Suprapubic skin (tissue), 4 donors: Measurements from ENCODE around the gene GRK4. TPM values are rescaled to one million over a fixed set of nuclear protein-coding genes. Genes with fewer than 3 reads are reported as not detected.

Experiments
- DNase-seq, 2 donors: peaks; one replicate each; pipeline ENCODE4 v3.0.0-alpha.2; 2019; ENCODE audit warnings: low spot score in 2 of 2
- H3K27ac ChIP-seq: fragments of 200-600 bp; sonication (generic); one replicate; pipeline ENCODE4 v1.5.1; 2019
- H3K27me3 ChIP-seq: fragments of 200-600 bp; sonication (generic); one replicate; pipeline ENCODE4 v1.5.1; 2019
- H3K36me3 ChIP-seq: fragments of 200-600 bp; sonication (generic); one replicate; pipeline ENCODE4 v1.5.1; 2019
- H3K4me1 ChIP-seq: fragments of 200-600 bp; sonication (generic); one replicate; pipeline ENCODE4 v1.5.1; 2019
- H3K4me3 ChIP-seq: fragments of 200-600 bp; sonication (generic); one replicate; pipeline ENCODE4 v1.5.1; 2019; ENCODE audit warnings: mild to moderate bottlenecking
- H3K9me3 ChIP-seq: fragments of 200-600 bp; sonication (generic); one replicate; pipeline ENCODE4 v1.5.1; 2019
- EP300 ChIP-seq: sonication (generic); formaldehyde crosslinking; IDR thresholded peaks from one replicate; pipeline ENCODE4 v1.6.1; 2017; ENCODE audit warnings: antibody characterized with exemption
- POLR2A ChIP-seq, 2 donors: fragments of 450-650 bp; IDR thresholded peaks; one replicate each; pipeline ENCODE4 v1.6.1; 2017; ENCODE audit warnings: antibody characterized with exemption in 2 of 2, mild to moderate bottlenecking in 2 of 2, moderate library complexity in 2 of 2
- POLR2AphosphoS5 ChIP-seq, 3 donors: sonication (generic); formaldehyde crosslinking; IDR thresholded peaks; one replicate each; pipeline ENCODE4 v1.6.1; 2017; ENCODE audit warnings: antibody characterized with exemption in 3 of 3
- WGBS: methylation state at CpG from one replicate; pipeline ENCODE4 v1.1.5; 2018; 5-methylcytosine and 5-hydroxymethylcytosine counted together
- total RNA-seq, 4 donors: library from RNA; depleted of rRNA; stranded (reverse); fragments of >200 nt; gene quantifications; one replicate each; pipeline ENCODE4 v1.1.0, GENCODE V29; 2016
- TF ChIP-seq, protein P1 (sequence below), 2 donors: fragments of 200-600 bp in 1 of 2; fragments of 450-650 bp in 1 of 2; sonication (generic) in 1 of 2; IDR thresholded peaks; one replicate each; pipeline ENCODE4 v1.5.1; 2016 to 2019; ENCODE audit warnings: antibody characterized with exemption in 2 of 2, mild to moderate bottlenecking in 1 of 2, moderate library complexity in 1 of 2

GRK4 gene
- total RNA-seq, 4 donors from 2014 or later = 3.3 to 8.0 (median 4.6) TPM

DNA sequence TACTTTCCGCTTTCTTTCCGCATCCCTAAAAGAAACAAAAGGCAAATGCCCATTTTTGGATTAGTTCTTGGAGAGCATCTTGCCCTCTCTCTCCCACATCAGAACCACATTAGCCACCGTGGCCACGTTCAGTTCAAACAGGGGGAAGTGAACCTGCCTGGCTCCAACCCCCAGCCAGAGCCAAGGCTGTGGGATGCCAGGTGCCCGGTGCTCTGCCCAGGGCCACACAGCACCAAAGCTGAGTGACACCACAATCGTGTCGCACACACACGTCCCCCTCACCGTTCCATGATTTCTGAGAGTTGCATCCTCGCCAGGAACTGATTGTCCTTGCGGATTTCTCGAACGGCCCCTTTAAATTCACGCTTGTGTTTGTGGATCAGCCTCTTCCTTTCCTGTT is 24.5 kb upstream of the GRK4 start:
- peak; percentile 59 to 61 for DNase-seq
- 92% methylated on average over 14 of the region's 14 CpGs for WGBS
- no peaks in the 10 kb centered on the region for H3K9me3 ChIP-seq
- TF ChIP-seq POLR2AphosphoS5 (IDR thresholded peaks at IDR 0.05) (no peak), EP300 (no peak), POLR2A (IDR thresholded peaks at IDR 0.05) (no peak)
- TF ChIP-seq, protein P1, sequence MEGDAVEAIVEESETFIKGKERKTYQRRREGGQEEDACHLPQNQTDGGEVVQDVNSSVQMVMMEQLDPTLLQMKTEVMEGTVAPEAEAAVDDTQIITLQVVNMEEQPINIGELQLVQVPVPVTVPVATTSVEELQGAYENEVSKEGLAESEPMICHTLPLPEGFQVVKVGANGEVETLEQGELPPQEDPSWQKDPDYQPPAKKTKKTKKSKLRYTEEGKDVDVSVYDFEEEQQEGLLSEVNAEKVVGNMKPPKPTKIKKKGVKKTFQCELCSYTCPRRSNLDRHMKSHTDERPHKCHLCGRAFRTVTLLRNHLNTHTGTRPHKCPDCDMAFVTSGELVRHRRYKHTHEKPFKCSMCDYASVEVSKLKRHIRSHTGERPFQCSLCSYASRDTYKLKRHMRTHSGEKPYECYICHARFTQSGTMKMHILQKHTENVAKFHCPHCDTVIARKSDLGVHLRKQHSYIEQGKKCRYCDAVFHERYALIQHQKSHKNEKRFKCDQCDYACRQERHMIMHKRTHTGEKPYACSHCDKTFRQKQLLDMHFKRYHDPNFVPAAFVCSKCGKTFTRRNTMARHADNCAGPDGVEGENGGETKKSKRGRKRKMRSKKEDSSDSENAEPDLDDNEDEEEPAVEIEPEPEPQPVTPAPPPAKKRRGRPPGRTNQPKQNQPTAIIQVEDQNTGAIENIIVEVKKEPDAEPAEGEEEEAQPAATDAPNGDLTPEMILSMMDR (IDR thresholded peaks at IDR 0.05) = no peak
- no peak overlapping the region for H3K27ac ChIP-seq
- no peaks in the 10 kb centered on the region for H3K27me3 ChIP-seq
- H3K4me1 ChIP-seq = peaks cover 37% of the 10 kb centered on the region
- H3K4me3 ChIP-seq = no peak overlapping the region
- peaks cover 64% of the 10 kb centered on the region for H3K36me3 ChIP-seq

DNA sequence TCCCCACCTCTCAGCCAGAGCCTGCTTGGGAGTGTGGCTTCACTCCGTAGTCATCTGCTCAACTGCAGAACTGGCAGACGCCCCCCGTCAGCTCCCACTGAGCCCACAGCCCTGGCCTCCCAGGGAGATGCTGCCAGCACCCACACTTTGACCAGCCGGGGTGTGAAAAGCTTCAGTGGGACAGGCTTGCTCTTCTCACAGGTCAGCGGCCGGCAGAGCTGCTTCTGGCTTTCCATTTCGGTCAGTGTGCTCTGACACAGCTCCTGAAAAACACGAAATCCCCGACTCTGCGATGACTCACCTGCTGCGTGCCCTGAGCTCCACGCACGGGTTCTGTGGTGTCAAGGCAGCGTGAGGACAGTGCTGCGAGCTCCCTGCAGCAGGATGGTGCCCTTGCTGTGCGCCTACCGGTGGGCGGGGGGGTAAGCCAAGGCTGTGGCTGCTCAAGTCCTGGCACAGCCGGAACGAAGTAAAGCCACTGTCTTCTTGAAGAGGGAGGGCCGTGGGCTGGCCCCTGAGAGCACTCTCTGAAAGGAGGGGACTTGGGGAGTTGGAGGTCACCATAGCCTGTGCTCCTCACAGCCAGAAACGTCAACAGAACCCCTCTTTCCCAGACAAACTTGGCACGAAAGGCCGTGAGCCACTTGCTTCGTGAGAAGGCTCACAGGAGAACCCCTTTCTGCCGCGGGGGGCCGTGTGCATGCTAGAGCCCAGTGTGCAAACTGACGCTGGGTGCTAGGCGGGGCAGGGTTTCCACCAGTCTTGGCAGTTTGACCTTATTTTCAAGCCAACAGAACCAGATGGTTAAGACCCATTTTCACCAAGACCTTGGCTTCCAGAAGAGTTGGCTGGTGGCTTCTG is 23.8 kb upstream of the GRK4 start:
- TF ChIP-seq, protein P1 (IDR thresholded peaks at IDR 0.05) = no peak
- no peak for TF ChIP-seq POLR2AphosphoS5 (IDR thresholded peaks at IDR 0.05)
- no peak for TF ChIP-seq POLR2A (IDR thresholded peaks at IDR 0.05)
- no peak for TF ChIP-seq EP300
- DNase-seq = peak; percentile 61 to 77
- Histone ChIP-seq H3K9me3 (no peaks in the 10 kb centered on the region), H3K27ac (no peak overlapping the region), H3K27me3 (no peaks in the 10 kb centered on the region), H3K4me1 (peaks cover 35% of the 10 kb centered on the region), H3K4me3 (no peak overlapping the region), H3K36me3 (peaks cover 71% of the 10 kb centered on the region)
- 73% methylated on average over 7 of the region's 30 CpGs for WGBS

DNA sequence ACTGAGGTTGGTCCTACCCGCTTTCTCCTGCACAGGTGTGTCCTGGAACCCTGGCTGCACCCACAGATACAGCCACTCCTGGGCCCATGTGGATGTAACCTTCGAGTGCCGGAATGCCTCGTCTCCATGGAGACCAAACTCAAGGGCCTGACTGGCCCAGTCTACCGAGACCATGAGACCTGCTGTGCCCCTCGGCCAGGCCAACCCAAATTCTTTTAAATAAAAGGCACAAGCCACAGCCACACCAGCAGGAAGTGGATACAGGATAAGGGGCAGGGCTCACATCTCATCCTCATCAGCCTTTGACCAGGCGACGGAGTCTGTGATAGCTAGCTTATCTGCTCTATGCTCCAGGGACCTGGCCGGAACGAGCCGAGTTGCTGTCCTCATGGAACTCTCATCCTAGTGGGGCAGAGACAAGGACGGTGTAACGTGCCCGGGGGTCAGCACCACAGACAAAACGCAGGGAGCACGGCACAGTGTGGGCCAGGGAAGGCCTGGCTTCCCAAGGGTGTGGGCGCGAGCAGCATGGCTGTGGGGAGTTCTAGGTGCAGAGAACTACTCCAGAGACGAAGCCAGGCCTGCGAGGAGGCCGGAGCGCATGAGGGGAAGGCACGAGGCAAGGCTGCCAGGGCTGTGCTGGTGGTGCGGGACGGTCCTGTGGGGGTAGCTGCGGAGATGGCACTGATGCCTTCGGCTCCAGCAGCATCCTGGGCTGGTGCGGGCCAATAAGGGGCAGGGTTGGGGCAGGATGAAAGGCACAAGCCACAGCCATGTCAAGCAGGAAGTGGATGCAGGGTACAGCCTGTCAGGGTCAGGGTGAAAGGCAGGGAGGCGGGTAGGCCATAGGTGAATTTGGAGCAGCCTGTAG is 22.9 kb upstream of the GRK4 start:
- H3K9me3 ChIP-seq = no peaks in the 10 kb centered on the region
- H3K27me3 ChIP-seq = no peaks in the 10 kb centered on the region
- peaks cover 31% of the 10 kb centered on the region for H3K4me1 ChIP-seq
- H3K4me3 ChIP-seq = no peak overlapping the region
- no peak for TF ChIP-seq POLR2A (IDR thresholded peaks at IDR 0.05)
- TF ChIP-seq POLR2AphosphoS5 (IDR thresholded peaks at IDR 0.05) = no peak
- no peak for TF ChIP-seq EP300
- WGBS = 91% methylated on average over 22 of the region's 29 CpGs
- H3K36me3 ChIP-seq = peaks cover 80% of the 10 kb centered on the region
- DNase-seq = peak; percentile 64 to 74
- no peak overlapping the region for H3K27ac ChIP-seq

DNA sequence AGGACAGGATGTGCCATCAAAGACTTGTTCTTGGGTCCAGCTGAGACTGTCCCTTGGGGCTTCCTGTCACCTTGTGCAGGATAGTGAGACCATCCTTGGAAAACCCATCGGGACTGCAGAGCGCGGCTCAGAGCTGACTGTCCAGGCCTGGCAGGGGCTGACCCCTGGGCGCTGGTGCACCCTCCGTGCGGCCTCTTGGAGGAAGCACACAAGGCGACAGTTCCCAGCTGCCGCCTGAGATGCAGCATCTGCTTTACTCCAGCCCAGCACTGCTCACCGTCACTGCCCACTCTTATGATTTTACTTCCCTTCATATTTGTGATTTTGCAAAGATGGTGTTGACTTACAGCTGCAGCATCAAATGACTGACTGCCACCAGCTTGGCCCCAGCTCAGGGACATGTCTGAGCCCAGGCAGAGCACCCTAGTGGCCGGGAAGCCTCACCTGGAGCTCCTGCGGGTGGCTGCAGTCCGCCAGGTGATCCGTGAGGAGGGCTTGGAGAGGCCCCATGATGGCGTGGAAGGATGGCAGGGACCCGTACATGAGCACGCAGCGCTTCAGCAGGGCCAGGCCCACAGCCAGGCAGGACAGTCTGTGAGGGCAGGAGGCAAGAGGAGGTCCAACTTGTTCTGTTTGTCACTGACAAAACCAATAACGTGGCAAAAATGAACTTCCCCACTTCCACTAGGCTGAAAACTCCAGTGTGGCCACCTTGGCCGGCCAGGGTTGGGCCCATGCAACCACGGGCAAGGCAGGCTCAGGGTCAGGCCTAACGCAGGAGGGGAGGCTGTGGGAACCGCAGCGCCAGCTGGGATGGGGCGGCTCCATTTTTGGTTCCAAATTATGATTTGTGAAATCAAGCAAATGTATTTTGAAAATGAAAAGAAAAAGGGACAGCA is 22.0 kb upstream of the GRK4 start:
- Histone ChIP-seq H3K4me1 (peaks cover 22% of the 10 kb centered on the region), H3K4me3 (no peak overlapping the region), H3K27me3 (no peaks in the 10 kb centered on the region), H3K36me3 (peaks cover 88% of the 10 kb centered on the region), H3K9me3 (no peaks in the 10 kb centered on the region), H3K27ac (no peak overlapping the region)
- TF ChIP-seq POLR2AphosphoS5 (IDR thresholded peaks at IDR 0.05) (no peak), EP300 (no peak), POLR2A (IDR thresholded peaks at IDR 0.05) (no peak)
- TF ChIP-seq, protein P1 (IDR thresholded peaks at IDR 0.05) = no peak
- no peak for DNase-seq
- WGBS = 90% methylated on average over 16 of the region's 24 CpGs

DNA sequence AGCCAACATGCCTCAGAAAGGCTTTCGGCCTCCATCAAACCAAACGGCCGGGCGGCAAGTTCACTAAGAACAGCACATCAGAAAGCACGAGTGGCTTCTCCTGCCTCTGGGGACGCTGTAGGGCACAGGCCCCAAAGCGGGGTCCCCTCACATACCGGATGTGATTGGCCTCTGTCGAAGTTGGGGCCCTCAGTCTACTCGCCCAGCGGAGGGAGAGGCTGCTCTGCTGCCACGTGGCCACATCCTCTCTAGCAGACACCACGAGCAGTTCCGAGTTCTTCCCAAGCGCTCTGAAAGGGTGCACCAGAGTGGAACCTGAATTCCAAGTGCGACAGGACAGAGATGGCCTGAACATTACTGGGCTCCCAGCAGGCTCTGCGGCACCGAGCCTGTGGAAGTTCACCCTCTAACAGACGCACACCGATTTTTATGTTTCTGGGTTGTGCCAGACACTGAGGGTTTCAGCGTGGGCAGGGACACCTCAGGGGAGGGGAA is 21.3 kb upstream of the GRK4 start:
- no peak overlapping the region for H3K4me3 ChIP-seq
- H3K9me3 ChIP-seq = no peaks in the 10 kb centered on the region
- H3K27me3 ChIP-seq = no peaks in the 10 kb centered on the region
- H3K4me1 ChIP-seq = peaks cover 15% of the 10 kb centered on the region
- H3K27ac ChIP-seq = no peak overlapping the region
- no peak for DNase-seq
- TF ChIP-seq POLR2A (IDR thresholded peaks at IDR 0.05) (no peak), EP300 (no peak), POLR2AphosphoS5 (IDR thresholded peaks at IDR 0.05) (no peak)
- TF ChIP-seq, protein P1 (IDR thresholded peaks at IDR 0.05) = no peak
- WGBS = 90% methylated on average over 19 of the region's 21 CpGs
- H3K36me3 ChIP-seq = peaks cover 95% of the 10 kb centered on the region
